Erythroblast (primary cell): ENCODE results near the gene OR1E1.
A peak's percentile ranks its signal among the peaks of the same experiment; 100 is the strongest.
"Not testable (repeated sequence)": the region's sequence is repeated elsewhere in the genome, so short reads cannot be mapped to it uniquely, and the experiment has no call there.

ENCODE experiments used
- DNase-seq, 2 experiments: peaks; one replicate each; lab custom pipeline; 2025; lab: John Stamatoyannopoulos, UW
- GATA1 ChIP-seq: IDR thresholded peaks from 2 replicates; pipeline ENCODE4 v1.6.1; 2011; ENCODE audit warnings: low read depth, mild to moderate bottlenecking, control low read depth, low read length, moderate library complexity
- POLR2A ChIP-seq: IDR thresholded peaks from 2 replicates; pipeline ENCODE4 v1.6.1; 2011; ENCODE audit warnings: mild to moderate bottlenecking, low read length

The OR1E1 gene, protein sequence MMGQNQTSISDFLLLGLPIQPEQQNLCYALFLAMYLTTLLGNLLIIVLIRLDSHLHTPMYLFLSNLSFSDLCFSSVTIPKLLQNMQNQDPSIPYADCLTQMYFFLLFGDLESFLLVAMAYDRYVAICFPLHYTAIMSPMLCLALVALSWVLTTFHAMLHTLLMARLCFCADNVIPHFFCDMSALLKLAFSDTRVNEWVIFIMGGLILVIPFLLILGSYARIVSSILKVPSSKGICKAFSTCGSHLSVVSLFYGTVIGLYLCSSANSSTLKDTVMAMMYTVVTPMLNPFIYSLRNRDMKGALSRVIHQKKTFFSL

DNA sequence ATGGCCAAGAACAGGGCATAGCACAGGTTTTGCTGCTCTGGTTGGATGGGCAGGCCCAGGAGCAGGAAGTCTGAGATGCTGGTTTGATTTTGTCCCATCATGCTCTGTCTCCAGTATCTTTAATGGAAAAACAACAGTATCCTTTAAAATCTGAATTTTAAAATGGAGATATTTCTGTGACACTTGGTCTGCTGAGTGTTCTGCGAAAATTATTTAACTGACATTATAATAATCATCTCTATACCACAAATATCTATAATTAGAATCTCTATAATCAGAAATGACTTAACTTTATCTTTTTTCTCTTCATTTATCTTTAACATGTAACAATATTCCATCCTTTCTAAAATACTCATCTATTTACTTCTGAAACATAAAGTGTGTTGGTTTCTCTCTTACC lies at the start of gene OR1E1:
Gene OR1E1, minus strand, starts transcription at position 101 of the 400 bp plus-strand sequence. Its CDS starts 0 bp downstream, at position 101.
- no peak for TF ChIP-seq GATA1
- TF ChIP-seq POLR2A, result no peak

DNA sequence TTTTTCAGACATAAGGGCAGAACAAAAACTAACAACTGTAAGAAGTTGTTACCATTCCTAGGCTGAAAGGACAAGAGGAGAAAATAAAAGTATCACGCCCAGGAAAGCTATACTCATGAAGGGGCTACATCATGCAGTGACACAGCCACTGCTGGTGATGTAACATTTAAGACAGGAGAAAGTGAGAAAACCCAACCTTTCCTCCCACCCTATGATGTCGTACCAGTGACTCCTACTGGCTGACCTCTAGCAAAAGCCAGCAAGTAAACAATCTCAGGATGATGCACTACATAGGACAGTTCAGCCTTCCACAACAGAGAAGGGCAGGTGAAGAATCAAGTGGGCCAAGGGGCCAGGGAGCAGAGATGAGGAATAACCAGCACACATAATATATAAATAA lies 49.4 kb upstream of the OR1E1 start:
- no peak for TF ChIP-seq POLR2A
- no peak for TF ChIP-seq GATA1

More for the DNA sequence above, at the start of gene OR1E1:
- no peak for DNase-seq

DNA sequence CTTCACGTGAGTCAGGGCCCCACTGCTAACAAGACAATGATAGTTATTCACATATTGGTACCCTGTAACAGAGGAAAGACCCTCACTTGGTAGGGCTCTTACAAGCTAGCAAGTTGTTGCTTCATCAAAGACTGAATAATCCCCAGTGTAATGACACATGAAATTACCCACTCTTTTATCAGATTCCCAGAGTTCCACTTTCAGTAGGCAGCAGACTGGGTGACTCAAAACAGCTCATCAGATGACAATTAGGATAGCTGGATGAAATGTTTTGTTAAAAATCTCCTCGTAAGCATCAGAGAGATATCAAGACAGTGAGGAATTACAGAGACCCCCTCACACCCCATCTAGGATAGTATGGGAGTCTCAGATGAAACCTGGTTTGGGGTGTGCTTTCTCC lies 42.2 kb upstream of the OR1E1 start:
- no peak for TF ChIP-seq POLR2A
- TF ChIP-seq GATA1, result no peak
- no peak for DNase-seq

More for the DNA sequence above, 49.4 kb upstream of the OR1E1 start:
- DNase-seq, result peak in 1 of 2 experiments; percentile 12

DNA sequence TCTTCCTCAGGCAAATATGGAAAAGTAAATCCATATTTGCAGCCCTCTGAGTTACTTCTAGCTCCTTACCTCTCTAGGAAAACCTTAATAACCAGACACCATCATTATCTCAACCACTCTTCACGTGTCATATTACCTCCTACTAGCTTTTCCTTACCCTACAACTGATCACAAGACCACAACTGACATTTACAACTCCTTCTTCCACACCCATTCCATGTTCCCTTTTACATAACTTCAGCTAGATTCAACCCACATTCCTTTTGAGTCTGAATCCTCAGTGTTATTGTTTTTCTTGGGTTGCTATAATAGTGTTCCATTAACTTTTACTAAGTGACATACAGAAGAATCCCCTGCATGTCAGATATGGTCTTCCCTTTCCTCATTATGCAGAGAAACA lies 40.2 kb upstream of the OR1E1 start:
- no peak for DNase-seq
- TF ChIP-seq POLR2A (no peak), GATA1 (no peak)

DNA sequence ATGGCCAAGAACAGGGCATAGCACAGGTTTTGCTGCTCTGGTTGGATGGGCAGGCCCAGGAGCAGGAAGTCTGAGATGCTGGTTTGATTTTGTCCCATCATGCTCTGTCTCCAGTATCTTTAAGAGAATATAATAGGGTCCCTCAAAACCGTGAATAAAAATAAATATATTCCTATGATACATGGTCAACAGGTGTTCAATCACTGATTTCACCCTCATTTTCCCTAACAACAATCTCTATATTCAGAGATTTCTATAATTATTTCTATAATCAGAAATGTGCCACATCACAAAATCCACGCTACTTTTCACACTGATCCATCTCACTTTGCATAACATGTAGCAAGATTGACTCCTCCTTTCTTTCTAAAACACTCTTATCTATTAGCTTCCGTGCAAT lies 35.5 kb upstream of the OR1E1 start, which contains the start of gene OR1E2:
Gene OR1E2, minus strand, starts transcription at position 101 of the 400 bp plus-strand sequence. Its CDS starts 0 bp downstream, at position 101.
- TF ChIP-seq GATA1 (no peak), POLR2A (no peak)
- DNase-seq, result no peak

DNA sequence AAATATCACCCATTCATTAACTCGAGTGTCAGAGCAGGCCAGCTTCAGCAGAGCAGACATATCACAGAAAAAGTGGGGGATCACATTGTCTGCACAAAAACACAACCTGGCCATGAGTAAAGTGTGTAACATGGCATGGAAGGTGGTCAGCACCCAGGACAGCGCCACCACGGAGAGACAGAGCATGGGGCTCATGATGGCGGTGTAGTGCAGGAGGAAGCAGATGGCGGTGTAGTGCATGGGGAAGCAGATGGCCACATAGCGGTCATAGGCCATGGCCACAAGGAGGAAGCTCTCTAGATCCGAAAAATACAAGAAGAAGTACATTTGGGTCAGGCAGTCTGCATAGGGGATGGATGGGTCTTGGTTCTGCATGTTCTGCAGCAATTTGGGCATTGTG lies 35.0 kb upstream of the OR1E1 start:
- peak in 1 of 2 experiments; percentile 16 for DNase-seq

DNA sequence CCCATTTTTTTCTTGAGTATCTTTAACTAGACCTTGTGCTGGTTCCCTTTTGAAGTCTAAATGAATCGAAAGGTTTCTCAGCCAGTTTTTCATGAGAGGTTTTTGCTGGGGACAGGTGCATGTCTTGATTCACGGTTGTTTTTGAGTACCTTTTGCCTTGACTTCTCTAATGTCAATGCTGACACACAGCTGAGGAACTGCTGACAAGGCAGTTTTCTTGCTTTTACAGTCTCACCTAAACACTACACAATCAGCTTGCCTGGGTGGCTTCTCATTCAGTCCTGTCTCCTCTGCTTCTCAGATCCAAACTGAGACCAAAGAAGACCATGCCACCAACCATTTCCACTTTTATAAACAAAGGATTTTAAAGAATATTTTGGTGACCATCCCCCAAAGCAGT lies 20.0 kb upstream of the OR1E1 start:
- TF ChIP-seq GATA1 (no peak), POLR2A (no peak)
- no peak for DNase-seq

DNA sequence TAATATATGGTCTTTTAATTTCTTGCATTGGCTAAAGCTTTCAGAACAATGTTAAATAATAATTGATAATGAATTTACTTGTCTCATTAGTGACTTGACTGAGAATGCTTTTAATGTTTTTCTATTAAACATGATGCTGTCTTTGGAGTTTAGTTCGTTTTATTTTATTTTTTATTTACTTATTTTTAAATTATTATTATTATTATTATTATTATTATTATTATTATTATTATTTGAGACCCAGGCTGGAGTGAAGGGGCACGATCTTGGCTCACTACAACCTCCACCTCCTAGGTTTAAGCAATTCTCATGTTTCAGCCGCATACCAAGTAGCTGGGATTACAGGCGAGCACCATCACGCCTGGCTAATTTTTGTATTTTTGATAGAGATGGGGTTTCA lies 17.4 kb upstream of the OR1E1 start:
- no peak for TF ChIP-seq GATA1
- no peak for TF ChIP-seq POLR2A
- no peak for DNase-seq

DNA sequence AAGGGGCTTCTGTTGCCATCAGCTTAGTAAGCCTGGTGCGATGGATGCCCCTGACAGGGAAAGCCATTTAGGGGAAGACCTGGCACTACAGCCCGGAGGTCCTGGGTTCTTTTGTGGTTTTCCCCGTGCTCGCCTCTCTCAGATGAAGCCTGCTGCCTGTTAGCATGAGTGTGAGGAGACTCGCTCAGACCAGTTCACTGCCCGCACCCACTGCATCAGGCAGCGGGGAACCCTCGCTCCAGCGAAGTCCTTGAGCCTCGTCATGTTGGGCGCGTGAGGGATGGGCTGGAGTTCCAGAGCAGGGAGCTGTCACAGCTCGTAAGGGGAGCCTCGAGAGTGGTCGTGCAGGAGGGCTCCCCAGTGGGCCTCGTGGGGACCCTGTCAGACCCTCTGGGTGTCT lies 14.0 kb upstream of the OR1E1 start:
- not testable (repeated sequence) for DNase-seq

DNA sequence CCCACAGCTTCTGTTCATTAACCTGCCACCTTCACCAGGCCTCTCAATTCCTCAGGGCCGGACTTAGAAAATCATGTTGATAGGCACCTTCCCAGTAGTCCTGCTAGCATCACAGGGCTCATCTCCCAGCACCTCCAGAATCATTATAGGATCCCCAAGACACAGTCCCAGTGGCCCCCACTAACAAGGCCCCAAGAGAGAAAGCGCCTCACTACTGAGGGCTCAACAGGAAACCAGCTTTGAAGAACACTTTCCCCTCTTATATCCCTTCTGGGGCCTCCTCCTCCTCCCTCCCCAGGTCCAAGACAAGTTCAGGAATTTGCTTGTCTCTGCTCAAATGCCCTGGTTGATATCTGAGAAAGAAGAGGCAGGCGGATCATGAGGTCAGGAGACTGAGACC lies 12.9 kb upstream of the OR1E1 start, which contains the start of gene OR3A3:
Gene OR3A3, plus strand, starts transcription at position 301 of the 400 bp plus-strand sequence.
- no peak for TF ChIP-seq GATA1
- no peak for TF ChIP-seq POLR2A
- no peak for DNase-seq

DNA sequence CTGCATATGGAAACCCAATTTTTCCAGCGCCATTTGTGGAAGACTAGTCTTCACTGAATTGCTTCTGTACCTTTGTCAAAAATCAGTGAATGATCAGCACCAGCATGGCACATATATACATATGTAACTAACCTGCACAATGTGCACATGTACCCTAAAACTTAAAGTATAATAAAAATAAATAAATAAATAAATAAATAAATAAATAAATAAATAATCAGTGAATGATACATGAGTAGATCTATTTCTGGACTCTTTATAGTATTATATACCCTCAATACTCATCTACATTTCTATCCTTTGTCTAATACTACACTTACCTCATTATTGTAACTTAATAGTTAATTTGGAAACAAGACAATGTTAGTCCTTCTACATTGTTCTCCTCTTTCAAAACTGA lies 5.6 kb upstream of the OR1E1 start:
- DNase-seq, result not testable (repeated sequence)

DNA sequence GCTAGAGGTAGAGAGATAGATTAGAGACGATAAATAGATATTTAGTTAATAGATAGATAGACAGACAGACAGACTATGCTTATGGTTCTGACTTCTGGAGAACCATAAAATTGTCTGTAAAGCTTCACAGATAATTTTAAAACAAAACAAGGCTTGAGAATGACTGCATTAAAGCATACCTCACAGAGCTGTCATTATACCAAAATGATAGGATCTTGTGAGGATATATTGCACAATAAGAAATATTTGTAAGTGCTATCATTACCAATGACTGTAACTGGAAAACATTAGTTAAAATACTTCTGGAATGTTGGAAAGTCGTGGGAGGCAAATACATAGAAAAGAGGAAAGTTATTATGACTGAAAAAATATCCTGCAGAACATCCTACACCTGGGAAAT lies 3.6 kb upstream of the OR1E1 start:
- TF ChIP-seq POLR2A (no peak), GATA1 (no peak)
- no peak for DNase-seq

DNA sequence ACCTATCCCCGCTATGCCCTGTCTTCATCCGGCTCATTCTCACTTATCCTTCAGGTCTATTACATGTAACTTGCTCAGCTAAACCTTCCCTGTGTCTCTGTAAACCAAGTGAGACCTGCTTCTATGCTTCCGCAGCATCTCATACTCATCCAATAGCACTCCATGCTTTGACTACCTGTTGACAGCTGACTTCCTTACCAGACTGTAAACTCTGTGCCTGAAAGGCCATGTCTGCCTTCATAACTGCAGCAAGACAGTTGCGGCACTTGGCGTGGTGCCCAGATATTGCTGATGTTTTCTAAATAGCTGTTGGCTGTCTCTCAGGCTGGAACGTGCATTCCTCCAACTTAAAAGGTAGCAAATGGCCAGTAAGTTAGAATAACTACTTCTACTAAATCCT lies 1.8 kb upstream of the OR1E1 start:
- TF ChIP-seq GATA1 (no peak), POLR2A (no peak)
- no peak for DNase-seq

DNA sequence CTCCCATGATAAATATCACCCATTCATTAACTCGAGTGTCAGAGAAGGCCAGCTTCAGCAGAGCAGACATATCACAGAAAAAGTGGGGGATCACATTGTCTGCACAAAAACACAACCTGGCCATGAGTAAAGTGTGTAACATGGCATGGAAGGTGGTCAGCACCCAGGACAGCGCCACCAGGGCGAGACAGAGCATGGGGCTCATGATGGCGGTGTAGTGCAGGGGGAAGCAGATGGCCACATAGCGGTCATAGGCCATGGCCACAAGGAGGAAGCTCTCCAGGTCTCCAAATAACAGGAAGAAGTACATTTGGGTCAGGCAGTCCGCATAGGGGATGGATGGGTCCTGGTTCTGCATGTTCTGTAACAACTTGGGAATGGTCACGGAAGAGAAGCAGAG lies 409 bp downstream of the OR1E1 start:
- DNase-seq, result not testable (repeated sequence)

DNA sequence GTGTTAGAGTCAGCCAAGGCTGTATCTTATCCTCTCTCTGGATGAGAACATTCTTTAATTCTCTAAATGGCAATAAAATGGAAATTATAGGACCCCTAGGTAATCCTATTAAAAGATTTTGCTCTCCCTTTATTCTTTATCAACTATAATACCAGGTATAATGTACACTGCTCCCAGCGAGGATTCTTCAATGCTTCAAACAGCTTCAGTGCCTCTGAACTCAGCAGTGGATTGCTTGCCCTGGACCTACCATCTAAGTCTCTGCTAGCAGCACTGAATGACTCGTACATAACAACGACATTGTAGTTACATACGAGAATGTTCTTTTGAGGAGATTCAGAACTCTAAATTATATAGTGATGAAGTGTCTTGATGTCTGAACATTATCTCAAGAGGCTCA lies 8.4 kb downstream of the OR1E1 start:
- DNase-seq, result no peak
- TF ChIP-seq GATA1, result no peak
- no peak for TF ChIP-seq POLR2A
